GM18507 (cell line): ENCODE results near the gene ECHDC1.

Experiments used
- DNase-seq: peaks from one replicate; pipeline ENCODE4 v3.0.0; 2011; ENCODE audit warnings: low read depth; ENCODE audit not compliant: insufficient read length; ENCODE audit errors: extremely low spot score
- FAIRE-seq: peaks from 2 replicates; lab custom pipeline; 2011; peaks lifted over from hg19 to GRCh38; lab: Jason Lieb, UNC

Gene ECHDC1

GRCh38 chr6:127249621-127250020, 93.8 kb downstream of the ECHDC1 start:
- FAIRE-seq, result no peak
- DNase-seq, result no peak

- no peak for DNase-seq
- no peak for FAIRE-seq
These were observed 96.0 kb downstream of the ECHDC1 start for GRCh38 chr6:127247114-127248096.

- DNase-seq (no peak), FAIRE-seq (no peak)
These were observed 99.9 kb downstream of the ECHDC1 start for GRCh38 chr6:127243501-127243900.
